OCI-LY3 (cell line): Measurements from ENCODE around the gene NINJ1.

Experiments
- EZH2phosphoT487 ChIP-seq: fragments of 200-600 bp; shearing (Covaris generic); IDR thresholded peaks from 2 replicates; pipeline ENCODE4 v1.6.1; 2018; ENCODE audit warnings: antibody characterized with exemption, mixed run types, low read depth
- TF ChIP-seq, protein P1 (sequence below): fragments of 200-600, 300-600 bp; sonication (generic); IDR thresholded peaks from 2 replicates; pipeline ENCODE4 v1.5.1; 2014; ENCODE audit warnings: antibody characterized with exemption, low read length, low read depth

DNA sequence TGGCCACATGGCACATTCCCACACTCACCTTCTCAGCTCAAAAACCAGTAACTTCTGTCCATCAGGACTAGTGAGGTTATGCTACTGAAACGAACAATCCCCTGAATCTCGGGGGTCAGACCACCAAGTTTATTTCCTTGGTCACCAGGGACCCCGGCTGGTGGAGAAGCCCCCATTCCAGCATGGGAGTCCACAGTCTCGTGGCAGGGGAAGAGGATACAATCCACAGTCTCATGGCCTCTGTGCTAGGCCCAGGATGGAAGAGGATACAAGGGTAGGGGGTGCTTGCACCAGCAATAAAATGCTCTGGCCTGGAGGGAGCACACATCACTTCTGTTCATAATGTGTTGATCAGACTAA lies 45.4 kb downstream of the NINJ1 start:
- TF ChIP-seq, protein P1, sequence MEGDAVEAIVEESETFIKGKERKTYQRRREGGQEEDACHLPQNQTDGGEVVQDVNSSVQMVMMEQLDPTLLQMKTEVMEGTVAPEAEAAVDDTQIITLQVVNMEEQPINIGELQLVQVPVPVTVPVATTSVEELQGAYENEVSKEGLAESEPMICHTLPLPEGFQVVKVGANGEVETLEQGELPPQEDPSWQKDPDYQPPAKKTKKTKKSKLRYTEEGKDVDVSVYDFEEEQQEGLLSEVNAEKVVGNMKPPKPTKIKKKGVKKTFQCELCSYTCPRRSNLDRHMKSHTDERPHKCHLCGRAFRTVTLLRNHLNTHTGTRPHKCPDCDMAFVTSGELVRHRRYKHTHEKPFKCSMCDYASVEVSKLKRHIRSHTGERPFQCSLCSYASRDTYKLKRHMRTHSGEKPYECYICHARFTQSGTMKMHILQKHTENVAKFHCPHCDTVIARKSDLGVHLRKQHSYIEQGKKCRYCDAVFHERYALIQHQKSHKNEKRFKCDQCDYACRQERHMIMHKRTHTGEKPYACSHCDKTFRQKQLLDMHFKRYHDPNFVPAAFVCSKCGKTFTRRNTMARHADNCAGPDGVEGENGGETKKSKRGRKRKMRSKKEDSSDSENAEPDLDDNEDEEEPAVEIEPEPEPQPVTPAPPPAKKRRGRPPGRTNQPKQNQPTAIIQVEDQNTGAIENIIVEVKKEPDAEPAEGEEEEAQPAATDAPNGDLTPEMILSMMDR: no peak
- TF ChIP-seq EZH2phosphoT487: no peak
